Left renal pelvis (tissue), 4 donors: ENCODE measurements around the gene EPHB3. TPM values are rescaled to one million over a fixed set of nuclear protein-coding genes. Genes with fewer than 3 reads are reported as not detected.

Experiments
- DNase-seq, 4 donors: peaks; one replicate each; pipeline ENCODE4 v3.0.0-alpha.2; 2013; ENCODE audit warnings: low read depth in 4 of 4, low spot score in 3 of 4
- polyA plus RNA-seq, 4 donors: library from polyadenylated mRNA; unstranded; fragments of 120-200 nt; gene quantifications; one replicate each; pipeline ENCODE4 v1.2.1, GENCODE V29; 2013; ENCODE audit not compliant: insufficient read length in 4 of 4

EPHB3 gene
- polyA plus RNA-seq, 4 donors: 24.2 to 40.6 (median 32.7) TPM

- no peak for DNase-seq
Measured at GRCh38 chr3:184562878-184563560, 1.4 kb downstream of the EPHB3 start.

DNA sequence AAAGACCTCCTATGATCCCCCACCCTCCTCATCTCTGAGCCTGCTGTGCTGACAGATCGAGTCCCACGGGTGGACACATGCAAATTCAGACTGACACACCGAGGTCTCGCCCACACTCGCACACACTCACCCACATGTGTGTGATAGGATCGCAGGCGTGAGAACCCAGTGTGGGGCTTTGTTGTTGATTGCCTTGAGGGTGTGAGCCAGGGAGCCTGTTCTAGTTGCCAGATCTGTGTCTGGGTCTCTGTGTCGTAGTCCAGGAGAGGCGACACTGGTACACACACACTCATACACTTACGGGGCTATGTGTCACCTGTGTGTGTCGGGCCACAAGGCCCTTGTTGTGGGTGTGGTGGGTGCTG, 2.0 kb downstream of the EPHB3 start:
- no peak for DNase-seq

DNA sequence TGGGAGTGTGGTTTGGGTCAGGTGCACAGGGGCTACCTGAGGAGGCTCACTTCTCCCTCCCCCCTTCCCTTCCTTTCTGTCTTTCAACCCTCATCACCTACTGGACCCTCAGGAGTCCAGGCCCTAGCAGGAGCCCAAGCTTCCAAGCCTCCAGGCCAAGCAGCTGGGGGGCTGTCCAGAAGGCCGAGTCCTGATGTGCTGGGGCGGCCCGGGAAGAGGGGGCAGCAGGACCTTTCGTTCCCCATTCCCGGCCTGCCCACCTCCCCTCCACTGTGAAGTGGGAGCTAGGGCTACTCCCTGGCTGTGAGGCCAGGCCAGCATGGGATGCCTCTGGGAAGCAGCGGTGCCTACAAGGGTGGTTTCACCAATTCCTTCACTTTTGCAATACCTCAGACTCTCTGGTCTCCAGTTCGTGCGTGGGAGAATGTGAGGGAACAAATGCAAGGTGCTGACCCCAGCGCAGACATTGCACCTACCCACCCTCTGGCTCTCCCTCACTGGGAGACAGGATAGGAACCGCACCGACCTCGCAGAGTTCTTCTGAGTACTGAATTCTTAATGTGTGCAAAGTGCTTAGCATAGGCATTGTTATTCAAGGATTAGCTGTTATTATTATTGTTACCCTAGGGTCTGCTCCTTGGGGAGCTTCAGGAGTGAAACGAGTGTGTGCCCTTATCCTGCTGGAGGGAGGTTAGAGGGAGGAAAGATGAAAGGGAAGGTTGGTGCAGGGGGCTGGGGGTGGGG, 2.5 kb downstream of the EPHB3 start:
- no peak for DNase-seq

DNA sequence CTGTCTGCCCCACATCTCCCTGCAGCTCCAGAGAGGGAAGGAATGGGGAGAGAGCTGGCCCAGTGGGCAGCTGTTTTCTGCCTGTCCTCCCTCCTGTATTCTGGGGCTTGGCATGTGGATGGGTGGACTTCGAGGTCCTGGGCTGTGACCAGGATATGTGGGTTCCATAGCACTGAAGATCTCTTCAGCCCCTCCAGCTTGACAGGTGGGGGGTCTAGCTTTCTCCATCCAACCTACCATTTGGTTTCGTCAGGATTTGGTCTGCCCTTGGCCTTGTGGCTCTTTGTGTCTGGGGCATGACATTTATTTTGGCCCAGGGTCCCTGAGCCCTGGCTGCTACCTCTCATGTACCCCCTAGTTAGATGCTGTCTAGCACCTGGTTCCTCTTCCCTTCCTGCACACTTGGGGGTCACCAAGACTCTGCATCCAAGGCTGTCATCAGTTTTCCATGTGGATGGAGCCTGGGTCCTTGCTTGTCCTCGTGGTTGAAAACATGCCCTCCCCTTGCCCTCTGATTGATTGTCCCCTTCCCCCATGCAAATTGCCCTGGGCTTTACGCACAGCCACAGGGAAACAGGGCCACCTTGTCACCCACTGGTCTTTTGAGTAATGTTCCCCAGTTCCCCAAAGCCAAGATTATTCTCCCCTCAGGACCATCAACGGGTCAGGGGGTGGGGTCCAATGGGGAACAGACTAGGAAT, 3.2 kb downstream of the EPHB3 start:
- no peak for DNase-seq

- peak in 1 of 4 donors; percentile 54 for DNase-seq
Measured at GRCh38 chr3:184565421-184566211, 4.0 kb downstream of the EPHB3 start.

- DNase-seq: no peak
Measured at GRCh38 chr3:184566441-184567414, 5.1 kb downstream of the EPHB3 start.

GRCh38 chr3:184567946-184568559, 6.5 kb downstream of the EPHB3 start:
- DNase-seq: no peak

- DNase-seq: no peak
Measured at GRCh38 chr3:184568560-184568923, 7.0 kb downstream of the EPHB3 start.

DNA sequence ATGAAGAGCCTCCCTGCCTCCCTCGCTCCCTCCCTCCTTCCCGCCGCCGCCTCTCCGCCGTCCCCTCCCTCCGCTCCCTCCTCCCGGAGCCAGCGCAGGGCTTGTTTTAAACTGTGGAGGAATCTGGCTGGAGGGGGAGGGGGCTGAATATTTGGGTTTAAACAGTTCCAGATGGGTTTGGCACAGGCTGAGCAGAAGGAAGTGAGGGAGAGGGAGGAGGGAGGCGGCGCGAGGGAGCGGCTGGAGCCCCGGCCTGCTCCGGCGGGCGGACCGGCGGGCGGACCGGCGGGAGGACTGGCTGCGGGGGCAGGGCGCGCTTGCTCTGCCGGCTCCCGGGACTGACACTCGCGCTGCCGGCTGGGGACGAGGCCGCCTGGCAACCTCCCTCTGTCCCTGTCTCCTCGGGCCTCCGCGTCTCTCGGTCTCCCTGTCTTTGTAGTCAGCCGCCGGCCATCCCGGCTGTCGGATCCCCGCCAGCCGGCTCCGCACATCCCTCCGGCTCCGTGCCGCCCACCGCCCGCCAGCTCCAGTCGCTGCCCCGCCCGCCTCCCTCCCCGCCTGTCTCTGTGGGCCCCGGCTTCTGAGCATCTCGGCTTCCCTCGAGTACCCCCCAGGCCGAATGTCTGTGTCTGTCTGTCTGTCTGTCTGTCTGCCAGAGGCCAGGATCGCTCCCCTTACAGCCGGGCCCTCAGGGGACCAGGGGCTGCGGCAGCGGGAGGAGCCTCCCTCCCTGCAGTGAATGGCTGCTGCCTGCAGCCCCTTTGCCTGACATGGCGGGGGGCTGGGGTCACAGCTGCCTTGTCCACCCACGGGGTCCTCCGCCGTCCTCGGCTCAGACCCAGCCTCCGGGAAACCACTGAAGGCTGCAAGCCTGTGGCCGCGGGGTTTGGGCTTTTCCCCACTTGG, 7.6 kb downstream of the EPHB3 start:
- peak; percentile 83 to 90 (median 88) for DNase-seq

DNA sequence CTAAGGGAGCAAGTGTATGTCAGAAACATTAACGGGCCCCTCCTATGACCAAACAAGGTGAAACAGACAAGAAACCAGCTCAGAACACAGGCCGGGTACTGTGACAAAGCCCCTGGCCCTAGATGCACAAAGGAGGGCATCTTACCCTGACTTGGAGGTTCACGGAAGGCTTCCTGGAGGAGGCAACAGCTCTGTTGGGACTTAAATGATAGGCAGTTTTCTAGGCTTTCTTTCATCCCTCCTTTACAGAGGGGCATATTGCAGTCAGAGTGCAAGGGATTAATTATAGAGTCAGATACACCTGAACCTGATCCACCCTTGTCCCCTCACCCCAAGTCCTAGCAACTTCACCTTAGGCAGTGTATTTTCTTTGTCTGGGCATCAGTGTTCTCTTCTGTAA, 8.4 kb downstream of the EPHB3 start:
- no peak for DNase-seq

GRCh38 chr3:184570489-184570888, 8.9 kb downstream of the EPHB3 start:
- no peak for DNase-seq

GRCh38 chr3:184571750-184572377, 10.3 kb downstream of the EPHB3 start:
- DNase-seq: no peak

DNA sequence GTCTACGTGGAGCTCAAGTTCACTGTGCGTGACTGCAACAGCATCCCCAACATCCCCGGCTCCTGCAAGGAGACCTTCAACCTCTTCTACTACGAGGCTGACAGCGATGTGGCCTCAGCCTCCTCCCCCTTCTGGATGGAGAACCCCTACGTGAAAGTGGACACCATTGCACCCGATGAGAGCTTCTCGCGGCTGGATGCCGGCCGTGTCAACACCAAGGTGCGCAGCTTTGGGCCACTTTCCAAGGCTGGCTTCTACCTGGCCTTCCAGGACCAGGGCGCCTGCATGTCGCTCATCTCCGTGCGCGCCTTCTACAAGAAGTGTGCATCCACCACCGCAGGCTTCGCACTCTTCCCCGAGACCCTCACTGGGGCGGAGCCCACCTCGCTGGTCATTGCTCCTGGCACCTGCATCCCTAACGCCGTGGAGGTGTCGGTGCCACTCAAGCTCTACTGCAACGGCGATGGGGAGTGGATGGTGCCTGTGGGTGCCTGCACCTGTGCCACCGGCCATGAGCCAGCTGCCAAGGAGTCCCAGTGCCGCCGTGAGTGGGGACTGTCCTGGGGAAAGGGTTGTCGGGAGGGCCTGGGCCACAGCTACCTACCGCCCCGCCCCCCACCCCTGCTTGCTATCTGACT, 11.2 kb downstream of the EPHB3 start:
- no peak for DNase-seq

- no peak for DNase-seq
Measured at GRCh38 chr3:184574515-184575417, 13.2 kb downstream of the EPHB3 start.

- DNase-seq: no peak
Measured at GRCh38 chr3:184575701-184576100, 14.1 kb downstream of the EPHB3 start.

DNA sequence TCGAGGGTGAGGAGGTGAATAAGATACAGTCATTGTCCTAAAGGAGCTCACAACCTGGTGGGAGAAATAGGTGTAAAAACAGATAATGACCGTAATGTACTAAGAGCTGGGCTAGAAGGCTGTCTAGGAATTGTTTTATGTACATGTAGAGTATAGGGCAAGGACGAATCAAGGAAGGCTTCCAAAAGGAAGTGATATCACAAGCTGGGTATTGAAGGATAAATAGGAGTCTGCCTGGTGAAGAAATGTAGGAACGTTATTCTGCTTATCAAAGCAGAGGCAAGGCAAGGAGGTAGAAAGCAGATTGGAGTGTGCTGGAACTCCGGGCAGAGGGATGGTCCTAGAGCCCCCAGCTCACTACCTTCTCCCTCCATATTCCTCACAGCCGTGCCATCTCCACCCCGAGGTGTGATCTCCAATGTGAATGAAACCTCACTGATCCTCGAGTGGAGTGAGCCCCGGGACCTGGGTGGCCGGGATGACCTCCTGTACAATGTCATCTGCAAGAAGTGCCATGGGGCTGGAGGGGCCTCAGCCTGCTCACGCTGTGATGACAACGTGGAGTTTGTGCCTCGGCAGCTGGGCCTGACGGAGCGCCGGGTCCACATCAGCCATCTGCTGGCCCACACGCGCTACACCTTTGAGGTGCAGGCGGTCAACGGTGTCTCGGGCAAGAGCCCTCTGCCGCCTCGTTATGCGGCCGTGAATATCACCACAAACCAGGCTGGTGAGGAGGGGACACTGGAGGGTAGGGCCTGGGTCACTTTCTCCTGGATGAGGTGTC, 15.1 kb downstream of the EPHB3 start:
- no peak for DNase-seq
